ENCODE results near the gene SOHLH1.

GRCh38 chr9:135674977-135675376 is 24.3 kb downstream of the SOHLH1 start:
- TF ChIP-seq OVOL3 (tag by site-specific recombination; IDR thresholded peaks at IDR 0.05): no peak
- TF ChIP-seq ZNF121 (tag by site-specific recombination; IDR thresholded peaks at IDR 0.05): no peak
- no peak for TF ChIP-seq CTCF (tag by site-specific recombination; IDR thresholded peaks at IDR 0.05)
- TF ChIP-seq YY1 (tag by site-specific recombination; IDR thresholded peaks at IDR 0.05): no peak
- TF ChIP-seq ATF2 (tag by site-specific recombination; IDR thresholded peaks at IDR 0.05; ENCODE audit: low read depth): no peak
- TF ChIP-seq ZNF24 (tag by site-specific recombination; IDR thresholded peaks at IDR 0.05): no peak
- TF ChIP-seq ZNF747 (tag by site-specific recombination; IDR thresholded peaks at IDR 0.05): no peak
- no peak for TF ChIP-seq PATZ1 (tag by site-specific recombination; IDR thresholded peaks at IDR 0.05)
- no peak for TF ChIP-seq ZNF48 (tag by site-specific recombination; IDR thresholded peaks at IDR 0.05)
- TF ChIP-seq KLF10 (tag by site-specific recombination; IDR thresholded peaks at IDR 0.05): no peak
- TF ChIP-seq PBX3 (CRISPR knock-in tag; IDR thresholded peaks at IDR 0.05): no peak
- TF ChIP-seq ZNF18 (tag by site-specific recombination; IDR thresholded peaks at IDR 0.05): no peak
